T-helper 1 cell (primary cell): ENCODE data around the gene MBD5.
"Not testable (repeated sequence)": the region's sequence is repeated elsewhere in the genome, so short reads cannot be mapped to it uniquely, and the experiment has no call there.

Experiments
- DNase-seq, 5 donors: peaks; one replicate each; pipeline ENCODE4 v3.0.0-alpha.2; 2012 to 2020

The MBD5 gene

DNA sequence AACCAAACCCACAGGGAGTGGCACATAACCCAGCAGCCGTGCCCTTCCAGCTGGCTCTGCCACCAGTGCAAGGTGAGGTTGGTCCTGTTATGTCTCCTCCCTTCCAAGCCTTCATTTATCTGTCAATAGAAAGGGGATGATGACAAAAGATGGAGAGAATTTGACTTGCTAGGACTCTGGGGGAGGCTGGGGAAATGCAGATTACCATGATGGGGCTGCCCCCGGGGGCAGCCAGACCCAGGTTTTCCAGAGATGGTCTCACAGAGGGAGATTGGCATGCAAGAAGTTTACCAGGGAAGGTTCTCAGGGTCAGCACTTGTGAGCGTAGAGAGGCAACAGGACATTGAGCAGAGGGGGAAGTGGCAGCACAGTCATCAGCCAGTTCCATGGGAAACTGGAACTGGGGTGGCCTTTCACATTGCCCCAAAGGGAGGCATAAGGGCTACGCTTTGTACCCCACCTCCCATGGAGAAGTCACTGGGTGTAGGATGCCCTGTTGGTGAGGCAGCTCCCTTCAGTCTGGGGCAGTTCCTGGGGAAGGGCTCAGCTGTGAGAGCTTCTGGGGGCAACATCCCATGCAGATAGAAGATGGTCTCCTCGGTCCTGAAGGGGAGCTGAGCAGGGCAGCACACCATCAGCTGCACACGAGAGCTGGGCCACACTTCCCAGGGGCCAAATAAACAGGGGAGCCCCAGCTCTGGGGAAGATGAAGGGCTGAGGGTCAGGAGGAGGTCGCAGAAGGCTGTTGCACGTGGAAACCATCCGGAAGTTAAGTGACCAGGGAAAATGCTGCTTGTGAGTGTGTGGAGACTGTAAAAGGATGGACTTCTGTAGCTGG lies 505.8 kb downstream of the MBD5 start:
- DNase-seq = no peak

DNA sequence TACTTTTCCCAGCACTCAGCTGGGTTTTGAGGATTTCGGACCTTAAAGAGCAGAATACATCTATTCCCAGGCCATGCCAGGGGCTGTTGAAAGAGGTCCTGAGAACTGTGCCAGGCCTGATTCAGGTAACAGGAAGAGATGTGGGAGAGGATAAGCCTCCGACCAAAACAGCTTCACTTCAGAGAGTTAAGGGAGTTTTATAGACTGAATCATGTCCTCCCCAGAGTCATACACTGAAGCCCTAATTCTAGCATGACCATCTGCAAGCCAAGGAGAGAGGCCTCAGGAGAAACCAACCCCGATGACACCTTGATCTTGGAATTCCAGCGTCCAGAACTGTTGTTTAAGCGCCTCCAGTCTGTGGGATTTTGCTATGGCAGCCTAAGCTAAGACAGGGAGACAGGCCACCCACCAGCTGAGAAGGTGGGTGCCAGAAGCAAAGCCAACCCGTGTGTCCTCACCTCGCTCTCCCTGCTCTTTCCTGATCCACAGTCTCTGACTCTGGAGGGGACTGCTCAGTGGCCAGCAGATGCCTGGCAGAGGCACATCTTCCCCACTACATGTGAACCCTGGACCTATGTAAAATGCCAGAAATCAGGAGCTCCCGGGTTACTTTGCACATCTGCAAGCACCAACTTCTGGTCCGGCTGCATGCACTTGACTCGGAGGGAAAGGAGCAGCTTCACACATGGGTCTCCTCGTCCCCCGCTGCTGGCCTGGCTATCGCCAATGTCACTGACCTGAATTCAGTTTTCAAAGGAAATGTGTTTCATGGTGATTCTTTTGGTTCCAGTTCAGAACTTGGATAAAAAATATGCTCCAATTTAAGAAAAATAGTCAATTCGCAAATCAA lies 506.8 kb downstream of the MBD5 start:
- peak in 1 of 5 donors; percentile 45 for DNase-seq

GRCh38 chr2:148528356-148529064 lies 507.6 kb downstream of the MBD5 start:
- DNase-seq = peak in 1 of 5 donors; percentile 9

DNA sequence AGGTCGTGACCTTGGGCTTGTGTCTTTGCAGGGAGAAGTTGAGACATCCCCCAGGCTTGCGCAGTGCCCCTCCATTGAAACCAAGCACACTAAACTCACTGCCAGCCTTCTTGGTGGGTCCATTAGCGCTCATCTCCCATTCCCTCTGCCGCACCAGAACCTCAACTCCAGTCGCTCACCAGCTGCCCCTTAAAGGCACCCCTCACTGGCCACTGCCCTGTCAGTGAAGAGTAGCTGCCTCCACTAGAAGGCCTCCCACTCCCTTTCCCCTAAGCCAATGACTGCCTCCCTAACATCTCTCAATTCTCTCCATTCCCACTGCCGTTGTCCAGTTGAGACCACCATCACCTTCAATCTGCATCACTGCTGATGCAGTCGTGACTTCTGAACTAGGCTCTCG lies 508.9 kb downstream of the MBD5 start:
- no peak for DNase-seq

DNA sequence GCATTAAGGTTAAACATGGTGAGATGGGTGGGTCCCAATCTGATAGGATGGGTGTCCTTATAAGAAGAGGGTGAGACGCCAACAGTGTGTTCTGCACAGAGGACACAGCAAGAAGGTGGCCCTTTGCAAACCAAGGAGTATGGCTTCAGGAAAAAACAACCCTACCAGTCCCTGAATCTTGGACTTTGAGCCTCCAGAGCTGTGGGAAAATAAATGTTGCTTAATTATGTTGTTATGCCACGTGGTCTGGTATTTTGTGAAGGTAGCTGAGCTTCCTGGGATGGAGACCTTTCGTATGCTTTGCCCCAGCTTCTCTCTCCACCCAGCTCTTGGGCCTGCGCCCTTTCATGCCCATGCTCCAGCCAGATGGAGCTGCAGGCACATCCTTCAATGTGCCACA lies 509.5 kb downstream of the MBD5 start:
- DNase-seq = no peak

DNA sequence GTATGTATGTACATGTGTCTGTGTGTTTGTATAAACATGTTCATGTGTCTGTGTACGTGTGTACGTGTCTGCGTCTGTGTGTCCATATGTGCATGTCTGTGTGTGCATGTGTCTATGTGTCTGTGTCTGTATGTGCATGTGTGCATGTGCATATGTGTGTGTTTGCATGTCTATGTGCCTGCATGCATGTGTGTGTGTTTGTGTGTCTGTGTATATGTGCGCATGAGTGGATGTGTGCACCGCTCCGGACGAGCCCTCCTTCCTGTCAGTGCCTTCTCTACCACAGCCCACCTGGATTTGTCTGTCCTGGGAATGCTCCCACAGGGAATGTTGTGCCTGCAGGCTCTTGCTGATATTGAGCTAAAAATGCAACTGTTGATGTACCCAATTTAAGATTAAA lies 510.3 kb downstream of the MBD5 start:
- no peak for DNase-seq

GRCh38 chr2:148531669-148532428 lies 511.0 kb downstream of the MBD5 start:
- DNase-seq = no peak

GRCh38 chr2:148533004-148533403 lies 512.1 kb downstream of the MBD5 start:
- no peak for DNase-seq

GRCh38 chr2:148533685-148534084 lies 512.8 kb downstream of the MBD5 start:
- DNase-seq = no peak

DNA sequence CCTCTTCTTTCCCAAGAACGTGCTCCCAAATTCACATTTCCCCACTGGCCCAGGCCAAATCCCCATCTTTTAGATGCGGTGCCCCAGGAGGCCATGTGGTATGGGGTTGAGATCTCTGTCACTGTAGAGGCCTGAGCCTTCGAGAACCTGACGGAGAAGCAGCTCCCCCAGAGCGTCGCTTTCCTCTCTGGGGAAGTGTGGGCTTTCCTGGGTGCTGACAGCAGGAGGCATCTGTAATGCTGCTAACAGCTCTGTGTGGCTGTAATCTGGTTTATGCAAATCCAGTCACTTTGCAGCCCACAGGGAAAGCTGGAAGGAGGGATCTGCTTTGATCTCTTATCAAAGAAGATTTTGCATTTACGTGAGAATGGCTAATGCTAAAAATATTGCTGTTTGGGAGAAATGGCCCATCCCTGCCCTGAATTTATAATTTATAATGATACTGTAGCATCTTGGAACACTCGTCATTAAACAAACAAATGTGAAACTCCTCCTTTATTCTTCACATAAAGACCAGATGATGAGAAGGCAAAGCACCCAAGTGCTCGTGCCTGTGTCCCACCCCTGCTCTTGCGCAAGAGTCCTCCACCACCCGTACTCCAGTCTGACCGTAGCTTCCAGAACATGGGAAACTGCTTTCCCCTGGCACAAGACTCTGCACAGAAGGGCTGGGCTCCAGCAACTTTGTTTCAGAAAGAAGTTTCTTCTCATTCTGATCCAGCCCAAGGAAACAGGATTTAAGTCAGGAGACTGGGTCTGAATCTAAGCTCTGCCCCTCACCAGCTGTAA lies 513.7 kb downstream of the MBD5 start:
- DNase-seq = no peak

GRCh38 chr2:148538375-148538774 lies 517.5 kb downstream of the MBD5 start:
- DNase-seq = no peak

- DNase-seq = peak in 1 of 5 donors; percentile 61
These were observed 519.1 kb downstream of the MBD5 start for GRCh38 chr2:148540022-148540421.

GRCh38 chr2:148541792-148542191 lies 520.9 kb downstream of the MBD5 start:
- DNase-seq = no peak

- no peak for DNase-seq
These were observed 521.7 kb downstream of the MBD5 start for GRCh38 chr2:148542614-148543013.

DNA sequence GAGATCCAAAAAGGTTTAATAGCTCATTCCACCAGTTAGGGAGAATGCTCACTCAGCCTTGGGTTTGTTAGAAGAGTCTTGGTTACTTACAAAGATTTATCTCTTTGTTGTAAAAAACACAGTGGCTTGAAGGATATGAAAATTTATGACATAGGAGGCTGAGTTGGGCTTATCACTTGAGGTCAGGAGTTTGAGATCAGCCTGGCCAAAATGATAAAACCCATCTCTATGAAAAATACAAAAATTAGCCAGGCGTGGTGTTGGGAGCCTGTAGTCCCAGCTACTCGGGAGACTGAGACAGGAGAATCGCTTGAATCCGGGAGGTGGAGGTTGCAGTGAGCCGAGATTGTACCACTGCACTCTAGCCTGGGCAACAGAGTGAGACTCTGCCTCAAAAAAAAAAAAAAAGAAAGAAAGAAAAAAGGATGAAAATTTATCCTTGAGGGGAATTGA lies 522.2 kb downstream of the MBD5 start:
- DNase-seq = not testable (repeated sequence)

GRCh38 chr2:148545390-148546256 lies 524.7 kb downstream of the MBD5 start:
- DNase-seq = peak in 1 of 5 donors; percentile 72

GRCh38 chr2:148546270-148546669 lies 525.4 kb downstream of the MBD5 start:
- peak in 1 of 5 donors; percentile 42 for DNase-seq

- no peak for DNase-seq
These were observed 528.0 kb downstream of the MBD5 start for GRCh38 chr2:148548716-148549400.

DNA sequence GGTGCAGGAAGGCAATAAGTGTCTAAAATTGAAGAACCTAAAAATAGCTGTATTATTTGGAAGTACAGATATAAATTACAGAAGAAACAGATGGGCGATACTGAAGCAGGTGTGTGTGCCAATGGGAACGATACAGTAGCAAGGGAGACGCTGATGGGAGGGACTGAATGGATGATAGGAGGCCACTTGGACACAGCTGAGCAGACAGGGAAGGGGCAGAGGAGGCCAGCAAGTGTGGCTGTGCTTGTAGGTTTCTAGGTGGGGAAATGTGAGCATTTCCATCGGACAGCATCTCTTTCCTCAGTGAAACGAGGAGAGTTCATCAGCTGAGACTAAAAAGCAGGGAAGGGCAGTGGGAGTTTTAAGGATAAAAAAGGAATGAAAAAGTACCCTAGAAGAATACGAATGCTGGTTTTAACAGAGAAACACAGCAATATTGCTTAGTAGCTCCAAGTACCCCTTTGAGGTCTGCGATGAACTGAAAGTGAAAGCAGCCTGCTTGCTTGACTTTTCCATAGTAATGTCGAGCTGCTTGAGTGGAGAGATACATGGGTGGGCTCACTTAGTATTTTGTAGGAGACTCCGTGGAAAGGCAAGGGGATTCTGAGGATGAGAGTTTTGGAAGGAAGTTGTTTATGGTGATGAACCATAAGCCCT lies 531.9 kb downstream of the MBD5 start:
- DNase-seq = peak in 2 of 5 donors; percentile 16 to 67
